Panc1 (cell line): ENCODE measurements around the gene SURF2.

Experiments used
- CTCF ChIP-seq: fragments of 450-650 bp; IDR thresholded peaks from 2 replicates; pipeline ENCODE4 v1.5.1; 2017; ENCODE audit warnings: mild to moderate bottlenecking
- POLR2AphosphoS5 ChIP-seq: IDR thresholded peaks from 2 replicates; pipeline ENCODE4 v1.6.1; 2012; ENCODE audit warnings: mild to moderate bottlenecking, low read depth, low read length, moderate library complexity
- SIN3A ChIP-seq: IDR thresholded peaks from 2 replicates; pipeline ENCODE4 v1.6.1; 2012; ENCODE audit warnings: low read depth, mild to moderate bottlenecking, low read length, moderate library complexity, borderline replicate concordance; ENCODE audit not compliant: insufficient read depth
- TCF7L2 ChIP-seq: IDR thresholded peaks from 2 replicates; pipeline ENCODE4 v1.6.1; 2011; ENCODE audit warnings: mild to moderate bottlenecking, low read depth, low read length, inconsistent platforms

DNA sequence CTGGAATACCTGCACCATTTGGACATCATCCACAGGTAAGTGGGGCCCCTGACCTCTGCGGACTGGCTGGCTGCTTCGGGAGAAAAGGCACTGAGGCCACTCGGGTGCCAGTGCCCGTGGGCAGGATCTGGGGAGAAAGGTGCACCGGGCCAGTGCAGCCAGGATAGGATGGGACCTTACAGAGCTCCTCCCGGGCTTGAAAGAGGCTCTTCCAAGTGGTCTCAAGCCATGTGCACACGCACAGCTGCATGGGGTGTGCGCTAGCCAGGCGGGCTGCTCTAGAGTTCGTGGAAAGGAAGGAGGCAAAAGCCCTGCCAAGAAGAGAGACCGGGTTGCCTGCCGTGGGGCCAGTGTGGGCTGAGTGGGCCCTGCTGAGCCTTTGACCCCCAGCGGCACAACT is 33.2 kb downstream of the SURF2 start:
- TF ChIP-seq CTCF (no peak), POLR2AphosphoS5 (no peak), SIN3A (no peak), TCF7L2 (no peak)
